Coronary artery (tissue), 2 donors: ENCODE results near the gene GLDN.

ENCODE experiments used
- DNase-seq: peaks from one replicate; pipeline ENCODE4 v3.0.0-alpha.2; 2017; ENCODE audit warnings: low spot score
- H3K27ac ChIP-seq, 2 donors: fragments of 200-600 bp; sonication (generic); one replicate each; pipeline ENCODE4 v1.5.1; 2016 to 2019
- H3K4me3 ChIP-seq: fragments of 200-600 bp; sonication (generic); 2 replicates; pipeline ENCODE4 v1.5.1; 2016; ENCODE audit warnings: mild to moderate bottlenecking, moderate library complexity
- CTCF ChIP-seq: fragments of 200-600 bp; sonication (generic); IDR thresholded peaks from one replicate; pipeline ENCODE4 v1.5.1; 2019; ENCODE audit warnings: antibody characterized with exemption

The GLDN gene

GRCh38 chr15:51314391-51315337, 26.8 kb upstream of the GLDN start:
- H3K27ac ChIP-seq: peak overlapping the region in 1 of 2 donors; percentile 7
- no peak overlapping the region for H3K4me3 ChIP-seq
- peak; percentile 36 for DNase-seq
- no peak for TF ChIP-seq CTCF

- Histone ChIP-seq H3K27ac (no peak overlapping the region), H3K4me3 (no peak overlapping the region)
- peak; percentile 17 for DNase-seq
- TF ChIP-seq CTCF: no peak
Measured at GRCh38 chr15:51315726-51316125, 25.7 kb upstream of the GLDN start.

- Histone ChIP-seq H3K4me3 (no peak overlapping the region), H3K27ac (no peak overlapping the region)
- peak; percentile 26 for DNase-seq
- TF ChIP-seq CTCF: no peak
Measured at GRCh38 chr15:51316636-51317035, 24.8 kb upstream of the GLDN start.

GRCh38 chr15:51318382-51319150, 22.9 kb upstream of the GLDN start:
- no peak for TF ChIP-seq CTCF
- Histone ChIP-seq H3K27ac (peak overlapping the region in 1 of 2 donors; percentile 56), H3K4me3 (no peak overlapping the region)
- peak; percentile 66 for DNase-seq

- Histone ChIP-seq H3K27ac (no peak overlapping the region), H3K4me3 (no peak overlapping the region)
- peak; percentile 8 for DNase-seq
- TF ChIP-seq CTCF: no peak
Measured at GRCh38 chr15:51319539-51319938, 21.9 kb upstream of the GLDN start.

- Histone ChIP-seq H3K4me3 (no peak overlapping the region), H3K27ac (peak overlapping the region in 1 of 2 donors; percentile 25)
- peak; percentile 55 for DNase-seq
- TF ChIP-seq CTCF: no peak
Measured at GRCh38 chr15:51320843-51321242, 20.6 kb upstream of the GLDN start.
